HEK293 (cell line): ENCODE measurements around the gene PRC1.

ENCODE experiments used
- CTCF ChIA-PET: fragments of 350-600 bp; formaldehyde crosslinking; extraction: SDS; loops from one replicate; lab custom pipeline; 2021; ENCODE audit warnings: antibody characterized with exemption; lab: Yijun Ruan, JAX
- POLR2A ChIA-PET: fragments of 300-600 bp; formaldehyde crosslinking; extraction: SDS; loops from one replicate; lab custom pipeline; 2020; ENCODE audit warnings: antibody characterized with exemption, inconsistent platforms; lab: Yijun Ruan, JAX
- H3K27ac ChIP-seq: fragments of 200-500 bp; sonication (Bioruptor generic); 2 replicates; pipeline ENCODE4 v1.5.1; 2014; ENCODE audit warnings: low read depth, low read length, control low read depth, inconsistent platforms; ENCODE audit errors: extremely low read depth
- H3K36me3 ChIP-seq, 2 experiments: fragments of 200-500 bp in 1 of 2; sonication (Bioruptor generic) in 1 of 2; 1 replicate in 1 of 2; 2 replicates in 1 of 2; pipeline ENCODE4 v1.5.1; 2014 to 2017; ENCODE audit warnings: inconsistent platforms in 2 of 2, low read length in 2 of 2; ENCODE audit not compliant: control insufficient read depth in 2 of 2, insufficient read depth in 1 of 2
- H3K4me1 ChIP-seq: fragments of 200-500 bp; sonication (Bioruptor generic); 2 replicates; pipeline ENCODE4 v1.5.1; 2014; ENCODE audit warnings: mild to moderate bottlenecking, low read length, inconsistent platforms; ENCODE audit not compliant: control insufficient read depth, insufficient read depth
- H3K4me3 ChIP-seq: 2 replicates; pipeline ENCODE4 v1.5.1; 2011; ENCODE audit warnings: low read depth, mild to moderate bottlenecking, control low read depth, low read length, moderate library complexity
- H3K9me3 ChIP-seq: fragments of 200-500 bp; sonication (Bioruptor generic); 2 replicates; pipeline ENCODE4 v1.5.1; 2014; ENCODE audit warnings: low read depth, low read length, inconsistent platforms; ENCODE audit not compliant: control insufficient read depth, insufficient read depth
- BCL11B ChIP-seq: fragments of 450-650 bp; formaldehyde crosslinking; IDR thresholded peaks from 2 replicates; pipeline ENCODE4 v1.5.1; 2016; ENCODE audit warnings: low read depth, missing biosample characterization, missing genetic modification characterization
- GLI2 ChIP-seq: fragments of 450-650 bp; formaldehyde crosslinking; IDR thresholded peaks from 2 replicates; pipeline ENCODE4; 2017; ENCODE audit warnings: missing biosample characterization, missing genetic modification characterization, low read depth, borderline replicate concordance
- GLIS2 ChIP-seq: fragments of 450-650 bp; formaldehyde crosslinking; IDR thresholded peaks from 2 replicates; pipeline ENCODE4 v1.5.1; 2016; ENCODE audit warnings: missing biosample characterization, missing genetic modification characterization
- MEIS1 ChIP-seq: sonication (generic); formaldehyde crosslinking; IDR thresholded peaks from 2 replicates; pipeline ENCODE4 v1.8.1; 2022; ENCODE audit warnings: missing genetic modification reagents, mild to moderate bottlenecking, borderline replicate concordance
- SETDB1 ChIP-seq: IDR thresholded peaks from one replicate; pipeline ENCODE4 v1.6.1; 2017; ENCODE audit warnings: mild to moderate bottlenecking, low read length, moderate library complexity, mixed read lengths; ENCODE audit not compliant: insufficient read length
- SP3 ChIP-seq: fragments of 450-650 bp; formaldehyde crosslinking; IDR thresholded peaks from 2 replicates; pipeline ENCODE4 v1.5.1; 2016; ENCODE audit warnings: missing biosample characterization, missing genetic modification characterization
- YY2 ChIP-seq: fragments of 450-650 bp; formaldehyde crosslinking; IDR thresholded peaks from 2 replicates; pipeline ENCODE4 v1.5.1; 2016; ENCODE audit warnings: missing biosample characterization, missing genetic modification characterization
- ZFP3 ChIP-seq: fragments of 450-650 bp; formaldehyde crosslinking; IDR thresholded peaks from 2 replicates; pipeline ENCODE4 v1.5.1; 2016; ENCODE audit warnings: low read depth, missing biosample characterization, missing genetic modification characterization
- ZFP69B ChIP-seq: fragments of 450-650 bp; formaldehyde crosslinking; IDR thresholded peaks from 2 replicates; pipeline ENCODE4 v1.5.1; 2016; ENCODE audit warnings: missing biosample characterization, missing genetic modification characterization
- ZNF112 ChIP-seq: fragments of 450-650 bp; formaldehyde crosslinking; IDR thresholded peaks from 2 replicates; pipeline ENCODE4 v1.5.0; 2017; ENCODE audit warnings: missing biosample characterization, missing genetic modification characterization
- ZNF138 ChIP-seq: fragments of 450-650 bp; formaldehyde crosslinking; IDR thresholded peaks from 2 replicates; pipeline ENCODE4 v1.5.1; 2016; ENCODE audit warnings: missing biosample characterization, missing genetic modification characterization, borderline replicate concordance
- ZNF157 ChIP-seq: fragments of 450-650 bp; formaldehyde crosslinking; IDR thresholded peaks from 2 replicates; pipeline ENCODE4 v1.5.1; 2016; ENCODE audit warnings: missing biosample characterization, missing genetic modification characterization
- ZNF214 ChIP-seq: fragments of 450-650 bp; formaldehyde crosslinking; IDR thresholded peaks from 2 replicates; pipeline ENCODE4 v1.5.1; 2017; ENCODE audit warnings: missing biosample characterization, mild to moderate bottlenecking, missing genetic modification characterization, borderline replicate concordance
- ZNF24 ChIP-seq: fragments of 450-650 bp; formaldehyde crosslinking; IDR thresholded peaks from 2 replicates; pipeline ENCODE4 v1.5.1; 2016; ENCODE audit warnings: missing biosample characterization, missing genetic modification characterization
- ZNF292 ChIP-seq: fragments of 450-650 bp; formaldehyde crosslinking; IDR thresholded peaks from 2 replicates; pipeline ENCODE4 v1.5.1; 2016; ENCODE audit warnings: low read depth, missing biosample characterization, missing genetic modification characterization, borderline replicate concordance
- ZNF302 ChIP-seq: fragments of 450-650 bp; formaldehyde crosslinking; IDR thresholded peaks from 2 replicates; pipeline ENCODE4 v1.5.1; 2016; ENCODE audit warnings: missing biosample characterization, missing genetic modification characterization, low read depth
- ZNF324 ChIP-seq: fragments of 450-650 bp; formaldehyde crosslinking; IDR thresholded peaks from 2 replicates; pipeline ENCODE4 v1.5.1; 2016; ENCODE audit warnings: missing biosample characterization, missing genetic modification characterization
- ZNF404 ChIP-seq: fragments of 450-650 bp; formaldehyde crosslinking; IDR thresholded peaks from 2 replicates; pipeline ENCODE4 v1.5.1; 2017; ENCODE audit warnings: missing biosample characterization, missing genetic modification characterization
- ZNF549 ChIP-seq: fragments of 450-650 bp; IDR thresholded peaks from 2 replicates; pipeline ENCODE4 v1.5.1; 2018; ENCODE audit warnings: missing biosample characterization, missing genetic modification characterization, mild to moderate bottlenecking, inconsistent platforms, moderate library complexity
- ZNF561 ChIP-seq: fragments of 450-650 bp; IDR thresholded peaks from 2 replicates; pipeline ENCODE4 v1.5.1; 2018; ENCODE audit warnings: missing biosample characterization, missing genetic modification characterization, borderline replicate concordance
- ZNF670 ChIP-seq: fragments of 450-650 bp; formaldehyde crosslinking; IDR thresholded peaks from 2 replicates; pipeline ENCODE4 v1.5.1; 2016; ENCODE audit warnings: missing biosample characterization, missing genetic modification characterization, low read depth
- ZNF677 ChIP-seq: fragments of 450-650 bp; IDR thresholded peaks from 2 replicates; pipeline ENCODE4 v1.5.0; 2018; ENCODE audit warnings: missing biosample characterization, mild to moderate bottlenecking, missing genetic modification characterization, moderate library complexity
- ZNF701 ChIP-seq: fragments of 450-650 bp; formaldehyde crosslinking; IDR thresholded peaks from 2 replicates; pipeline ENCODE4 v1.5.1; 2016; ENCODE audit warnings: missing biosample characterization, missing genetic modification characterization
- ZSCAN16 ChIP-seq: fragments of 450-650 bp; formaldehyde crosslinking; IDR thresholded peaks from 2 replicates; pipeline ENCODE4 v1.5.1; 2016; ENCODE audit warnings: missing biosample characterization, missing genetic modification characterization
- TF ChIP-seq, protein P1 (sequence below): fragments of 450-650 bp; formaldehyde crosslinking; IDR thresholded peaks from 2 replicates; pipeline ENCODE4 v1.5.1; 2016; ENCODE audit warnings: missing biosample characterization, missing genetic modification characterization
- TF ChIP-seq, protein P2 (sequence below): sonication (generic); formaldehyde crosslinking; IDR thresholded peaks from 2 replicates; pipeline ENCODE4 v1.8.1; 2022; ENCODE audit warnings: mild to moderate bottlenecking, moderate library complexity, missing genetic modification reagents
- TF ChIP-seq, protein P3 (sequence below): fragments of 450-650 bp; formaldehyde crosslinking; IDR thresholded peaks from 2 replicates; pipeline ENCODE4 v1.5.1; 2017; ENCODE audit warnings: missing biosample characterization, missing genetic modification characterization
- TF ChIP-seq, protein P4 (sequence below): fragments of 450-650 bp; formaldehyde crosslinking; IDR thresholded peaks from 2 replicates; pipeline ENCODE4; 2016; ENCODE audit warnings: missing biosample characterization, missing genetic modification characterization

PRC1 gene, protein sequence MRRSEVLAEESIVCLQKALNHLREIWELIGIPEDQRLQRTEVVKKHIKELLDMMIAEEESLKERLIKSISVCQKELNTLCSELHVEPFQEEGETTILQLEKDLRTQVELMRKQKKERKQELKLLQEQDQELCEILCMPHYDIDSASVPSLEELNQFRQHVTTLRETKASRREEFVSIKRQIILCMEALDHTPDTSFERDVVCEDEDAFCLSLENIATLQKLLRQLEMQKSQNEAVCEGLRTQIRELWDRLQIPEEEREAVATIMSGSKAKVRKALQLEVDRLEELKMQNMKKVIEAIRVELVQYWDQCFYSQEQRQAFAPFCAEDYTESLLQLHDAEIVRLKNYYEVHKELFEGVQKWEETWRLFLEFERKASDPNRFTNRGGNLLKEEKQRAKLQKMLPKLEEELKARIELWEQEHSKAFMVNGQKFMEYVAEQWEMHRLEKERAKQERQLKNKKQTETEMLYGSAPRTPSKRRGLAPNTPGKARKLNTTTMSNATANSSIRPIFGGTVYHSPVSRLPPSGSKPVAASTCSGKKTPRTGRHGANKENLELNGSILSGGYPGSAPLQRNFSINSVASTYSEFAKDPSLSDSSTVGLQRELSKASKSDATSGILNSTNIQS

DNA sequence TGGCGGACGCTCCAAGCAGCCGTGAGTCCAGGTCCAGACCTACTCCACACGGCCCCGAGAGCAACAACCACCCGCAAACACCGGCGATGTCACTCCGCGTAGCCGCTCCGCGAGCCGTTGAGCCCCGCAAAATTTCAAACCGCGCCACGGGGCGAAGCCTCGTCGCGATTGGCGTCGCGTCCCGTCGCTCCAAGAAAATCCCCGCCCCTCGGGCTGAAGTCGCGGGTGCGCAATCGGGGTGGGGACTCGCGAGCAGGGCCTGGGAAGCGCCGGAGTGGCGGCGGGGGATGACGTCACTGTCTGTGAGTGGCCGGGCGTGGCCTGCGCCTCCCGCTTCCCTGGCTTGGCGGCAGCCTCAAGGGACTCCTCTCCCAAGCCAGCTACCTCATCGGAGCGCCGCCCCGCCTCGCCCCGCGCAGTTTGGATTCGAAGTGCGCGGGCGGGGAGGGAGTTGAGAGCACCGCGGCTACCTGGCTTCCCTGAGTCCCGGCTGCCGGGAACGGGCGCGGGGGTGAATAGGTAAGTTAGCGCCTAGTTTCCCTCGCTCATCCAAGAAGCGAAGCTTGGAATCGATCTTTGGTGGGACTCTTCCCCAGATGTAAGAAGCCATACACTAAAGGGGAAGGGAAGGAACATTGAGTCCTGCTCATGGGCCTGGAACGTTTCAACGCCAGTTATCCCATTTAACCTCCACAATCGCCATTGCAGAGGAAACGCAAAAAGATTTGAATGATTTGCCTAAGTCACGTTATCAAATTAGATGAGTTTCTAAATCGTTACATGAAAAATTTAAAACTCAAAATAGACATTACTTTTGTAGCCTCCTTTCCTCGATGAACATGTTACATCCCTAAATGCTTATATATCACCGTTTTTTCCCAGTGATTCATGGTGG lies at the start of gene PRC1:
PRC1 (minus strand) TSS at position 119 of the 895 bp plus-strand sequence; CDS start at position 1, 118 bp downstream.
- H3K4me1 ChIP-seq, result peaks cover 9% of the 10 kb centered on the region
- CTCF ChIA-PET, result interaction anchor here (1.0 kb wide), 1 partner anchor 59 kb away, joined by 3 read pairs; no protein-coding TSS in a partner anchor
- POLR2A ChIA-PET, result interaction anchor here (0.5 to 1.7 kb wide), 19 partner anchors 8 to 92 kb away, joined by 3 to 14 read pairs (median 6); partner anchors contain the start of genes MAN2A2, RCCD1, UNC45A and VPS33B
- H3K4me3 ChIP-seq, result peak within 1 kb of the TSS; percentile 67
- H3K36me3 ChIP-seq, result peaks cover 26 to 37% of the 10 kb centered on the region in 2 experiments
- H3K27ac ChIP-seq, result peak within 1 kb of the TSS; percentile 98
- H3K9me3 ChIP-seq, result no peaks in the 10 kb centered on the region
- TF ChIP-seq, protein P1, sequence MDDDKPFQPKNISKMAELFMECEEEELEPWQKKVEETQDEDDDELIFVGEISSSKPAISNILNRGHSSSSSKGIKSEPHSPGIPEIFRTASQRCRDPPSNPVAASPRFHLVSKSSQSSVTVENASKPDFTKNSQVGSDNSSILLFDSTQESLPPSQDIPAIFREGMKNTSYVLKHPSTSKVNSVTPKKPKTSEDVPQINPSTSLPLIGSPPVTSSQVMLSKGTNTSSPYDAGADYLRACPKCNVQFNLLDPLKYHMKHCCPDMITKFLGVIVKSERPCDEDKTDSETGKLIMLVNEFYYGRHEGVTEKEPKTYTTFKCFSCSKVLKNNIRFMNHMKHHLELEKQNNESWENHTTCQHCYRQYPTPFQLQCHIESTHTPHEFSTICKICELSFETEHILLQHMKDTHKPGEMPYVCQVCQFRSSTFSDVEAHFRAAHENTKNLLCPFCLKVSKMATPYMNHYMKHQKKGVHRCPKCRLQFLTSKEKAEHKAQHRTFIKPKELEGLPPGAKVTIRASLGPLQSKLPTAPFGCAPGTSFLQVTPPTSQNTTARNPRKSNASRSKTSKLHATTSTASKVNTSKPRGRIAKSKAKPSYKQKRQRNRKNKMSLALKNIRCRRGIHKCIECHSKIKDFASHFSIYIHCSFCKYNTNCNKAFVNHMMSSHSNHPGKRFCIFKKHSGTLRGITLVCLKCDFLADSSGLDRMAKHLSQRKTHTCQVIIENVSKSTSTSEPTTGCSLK, result no peak
- TF ChIP-seq, protein P2, sequence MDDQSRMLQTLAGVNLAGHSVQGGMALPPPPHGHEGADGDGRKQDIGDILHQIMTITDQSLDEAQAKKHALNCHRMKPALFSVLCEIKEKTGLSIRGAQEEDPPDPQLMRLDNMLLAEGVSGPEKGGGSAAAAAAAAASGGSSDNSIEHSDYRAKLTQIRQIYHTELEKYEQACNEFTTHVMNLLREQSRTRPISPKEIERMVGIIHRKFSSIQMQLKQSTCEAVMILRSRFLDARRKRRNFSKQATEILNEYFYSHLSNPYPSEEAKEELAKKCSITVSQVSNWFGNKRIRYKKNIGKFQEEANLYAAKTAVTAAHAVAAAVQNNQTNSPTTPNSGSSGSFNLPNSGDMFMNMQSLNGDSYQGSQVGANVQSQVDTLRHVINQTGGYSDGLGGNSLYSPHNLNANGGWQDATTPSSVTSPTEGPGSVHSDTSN, result peak; percentile 100
- TF ChIP-seq YY2 (tag by site-specific recombination) (no peak), ZNF292 (tag by site-specific recombination) (no peak), ZFP3 (tag by site-specific recombination) (no peak), ZSCAN16 (tag by site-specific recombination) (0 out of 2 replicates have a peak, but pooled peaks have one; percentile 7), ZNF324 (tag by site-specific recombination) (peak; percentile 90; the same call in 1 of the 2 replicates), ZNF701 (no peak), ZNF112 (no peak), ZNF404 (no peak), BCL11B (tag by site-specific recombination) (no peak), ZNF214 (tag by site-specific recombination) (no peak), ZNF549 (no peak), GLIS2 (tag by site-specific recombination) (peak; percentile 94; the same call in 1 of the 2 replicates), ZNF138 (tag by site-specific recombination) (no peak), ZNF561 (tag by site-specific recombination) (peak; percentile 94), SETDB1 (no peak), MEIS1 (no peak), SP3 (tag by site-specific recombination) (peak; percentile 92), ZNF677 (tag by site-specific recombination) (no peak), ZNF670 (tag by site-specific recombination) (no peak), ZFP69B (tag by site-specific recombination) (peak; percentile 71; the same call in 1 of the 2 replicates), ZNF157 (no peak), GLI2 (tag by site-specific recombination) (no peak), ZNF302 (tag by site-specific recombination) (no peak), ZNF24 (peak; percentile 66)
- TF ChIP-seq, protein P3, sequence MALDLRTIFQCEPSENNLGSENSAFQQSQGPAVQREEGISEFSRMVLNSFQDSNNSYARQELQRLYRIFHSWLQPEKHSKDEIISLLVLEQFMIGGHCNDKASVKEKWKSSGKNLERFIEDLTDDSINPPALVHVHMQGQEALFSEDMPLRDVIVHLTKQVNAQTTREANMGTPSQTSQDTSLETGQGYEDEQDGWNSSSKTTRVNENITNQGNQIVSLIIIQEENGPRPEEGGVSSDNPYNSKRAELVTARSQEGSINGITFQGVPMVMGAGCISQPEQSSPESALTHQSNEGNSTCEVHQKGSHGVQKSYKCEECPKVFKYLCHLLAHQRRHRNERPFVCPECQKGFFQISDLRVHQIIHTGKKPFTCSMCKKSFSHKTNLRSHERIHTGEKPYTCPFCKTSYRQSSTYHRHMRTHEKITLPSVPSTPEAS, result 0 out of 2 replicates have a peak, but pooled peaks have one; percentile 28
- TF ChIP-seq, protein P4, sequence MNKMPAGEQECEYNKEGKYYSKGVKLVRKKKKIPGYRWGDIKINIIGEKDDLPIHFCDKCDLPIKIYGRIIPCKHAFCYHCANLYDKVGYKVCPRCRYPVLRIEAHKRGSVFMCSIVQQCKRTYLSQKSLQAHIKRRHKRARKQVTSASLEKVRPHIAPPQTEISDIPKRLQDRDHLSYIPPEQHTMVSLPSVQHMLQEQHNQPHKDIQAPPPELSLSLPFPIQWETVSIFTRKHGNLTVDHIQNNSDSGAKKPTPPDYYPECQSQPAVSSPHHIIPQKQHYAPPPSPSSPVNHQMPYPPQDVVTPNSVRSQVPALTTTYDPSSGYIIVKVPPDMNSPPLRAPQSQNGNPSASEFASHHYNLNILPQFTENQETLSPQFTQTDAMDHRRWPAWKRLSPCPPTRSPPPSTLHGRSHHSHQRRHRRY (tag by site-specific recombination), result no peak
